OCI-LY1 (cell line): Measurements from ENCODE around the gene ADAMTS9.

Experiments
- H2AFZ ChIP-seq: fragments of 200-600 bp; sonication (generic), shearing (Covaris generic); 2 replicates; pipeline ENCODE4 v1.6.0; 2014; ENCODE audit warnings: antibody characterized with exemption, mild to moderate bottlenecking, low read length
- H3F3A ChIP-seq: fragments of 200-600 bp; sonication (generic), shearing (Covaris generic); 2 replicates; pipeline ENCODE4 v1.6.0; 2014; ENCODE audit warnings: mild to moderate bottlenecking, antibody characterized with exemption, low read length, moderate library complexity; ENCODE audit not compliant: insufficient read depth
- H3K27ac ChIP-seq: fragments of 200-600 bp; sonication (generic); 2 replicates; pipeline ENCODE4 v1.5.1; 2014; ENCODE audit warnings: low read length, mixed run types, mild to moderate bottlenecking, low read depth; ENCODE audit not compliant: poor library complexity, severe bottlenecking
- H3K27me3 ChIP-seq: fragments of 200-600 bp; sonication (generic); 2 replicates; pipeline ENCODE4 v1.6.0; 2014; ENCODE audit warnings: antibody characterized with exemption, mild to moderate bottlenecking, low read length, moderate library complexity; ENCODE audit not compliant: insufficient read depth
- H3K36me3 ChIP-seq: fragments of 200-600 bp; sonication (generic); 2 replicates; pipeline ENCODE4 v1.6.1; 2014; ENCODE audit warnings: mild to moderate bottlenecking, antibody characterized with exemption, low read length, moderate library complexity, mixed read lengths; ENCODE audit not compliant: insufficient read depth
- H3K4me1 ChIP-seq: fragments of 200-600 bp; sonication (generic); 2 replicates; pipeline ENCODE4 v1.5.1; 2014; ENCODE audit warnings: mild to moderate bottlenecking, low read length, moderate library complexity; ENCODE audit not compliant: insufficient read depth, severe bottlenecking
- H3K4me2 ChIP-seq: fragments of 200-600 bp; sonication (generic), shearing (Covaris generic); 2 replicates; pipeline ENCODE4 v1.6.1; 2014; ENCODE audit warnings: low read length
- H3K4me3 ChIP-seq: fragments of 200-600 bp; sonication (generic); 2 replicates; pipeline ENCODE4 v1.5.1; 2014; ENCODE audit warnings: low read length, low read depth, mild to moderate bottlenecking, mixed read lengths; ENCODE audit not compliant: poor library complexity, severe bottlenecking
- H3K79me2 ChIP-seq: fragments of 200-600 bp; shearing (Covaris generic); 2 replicates; pipeline ENCODE4 v1.6.1; 2016; ENCODE audit warnings: mixed run types, low read length, mixed read lengths; ENCODE audit not compliant: insufficient read depth
- H3K9ac ChIP-seq: fragments of 200-600 bp; sonication (generic), shearing (Covaris generic); 2 replicates; pipeline ENCODE4 v1.6.1; 2014; ENCODE audit warnings: mild to moderate bottlenecking, low read length, mixed read lengths
- H3K9me2 ChIP-seq: fragments of 200-600 bp; sonication (generic), shearing (Covaris generic); 2 replicates; pipeline ENCODE4 v1.6.1; 2014; ENCODE audit warnings: low read depth, mild to moderate bottlenecking, low read length, mixed read lengths
- H3K9me3 ChIP-seq: fragments of 200-600 bp; shearing (Covaris generic); 2 replicates; pipeline ENCODE4 v1.6.1; 2014; ENCODE audit warnings: low read length, mixed read lengths
- H4K20me1 ChIP-seq: fragments of 200-600 bp; sonication (generic), shearing (Covaris generic); 2 replicates; pipeline ENCODE4 v1.6.0; 2016; ENCODE audit warnings: mild to moderate bottlenecking, low read length; ENCODE audit not compliant: insufficient read depth
- CTCF ChIP-seq: fragments of 200-600 bp; sonication (generic), shearing (Covaris generic); IDR thresholded peaks from 2 replicates; pipeline ENCODE4 v1.5.1; 2017; ENCODE audit warnings: mild to moderate bottlenecking, antibody characterized with exemption, low read length, moderate library complexity, mixed read lengths
- EZH2 ChIP-seq: fragments of 200-600 bp; sonication (generic), shearing (Covaris generic); IDR thresholded peaks from 2 replicates; pipeline ENCODE4 v1.8.0; 2017; ENCODE audit warnings: borderline replicate concordance, mixed run types, mild to moderate bottlenecking, antibody characterized with exemption, low read length, moderate library complexity, mixed read lengths

Gene ADAMTS9

DNA sequence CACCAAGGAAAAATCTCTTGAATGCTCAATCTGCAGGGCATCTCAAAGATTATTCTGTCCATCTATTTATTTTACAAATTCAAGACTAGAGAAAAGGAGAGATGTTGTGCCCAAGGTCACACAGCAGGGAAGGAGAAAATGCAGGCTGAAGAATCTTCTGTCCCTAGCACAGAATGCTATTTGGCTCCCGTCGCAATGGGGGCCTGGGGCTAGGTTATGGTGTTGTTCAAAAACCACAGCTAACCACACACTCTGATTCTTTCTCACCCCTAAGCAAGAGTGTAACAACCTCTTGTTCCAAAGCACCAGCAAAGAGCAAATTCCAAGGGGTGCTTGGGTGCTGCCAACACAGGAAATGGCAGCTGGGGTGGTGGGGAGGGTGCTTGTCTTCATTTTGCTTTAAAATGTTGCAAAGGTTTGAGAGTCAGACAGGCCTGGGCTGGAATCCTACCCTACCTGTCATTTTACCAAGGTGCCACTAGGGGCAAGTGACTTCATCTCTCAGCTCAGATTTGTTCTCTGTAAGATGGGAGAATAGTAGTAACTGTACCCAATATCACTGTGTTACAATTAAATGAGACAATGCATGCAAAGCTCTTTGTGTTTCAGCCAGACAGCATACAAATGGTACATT lies 112.5 kb downstream of the ADAMTS9 start:
- no peak overlapping the region for H3K4me2 ChIP-seq
- H3K9me3 ChIP-seq = no peaks in the 10 kb centered on the region
- H4K20me1 ChIP-seq = no peaks in the 10 kb centered on the region
- no peaks in the 10 kb centered on the region for H3K4me1 ChIP-seq
- H2AFZ ChIP-seq = no peak overlapping the region
- TF ChIP-seq EZH2 (no peak), CTCF (peak; percentile 58)
- no peaks in the 10 kb centered on the region for H3K9me2 ChIP-seq
- H3K9ac ChIP-seq = no peak overlapping the region
- H3F3A ChIP-seq = no peaks in the 10 kb centered on the region
- no peaks in the 10 kb centered on the region for H3K36me3 ChIP-seq
- H3K4me3 ChIP-seq = no peak overlapping the region
- no peaks in the 10 kb centered on the region for H3K27me3 ChIP-seq
- no peak overlapping the region for H3K27ac ChIP-seq
- H3K79me2 ChIP-seq = no peaks in the 10 kb centered on the region

DNA sequence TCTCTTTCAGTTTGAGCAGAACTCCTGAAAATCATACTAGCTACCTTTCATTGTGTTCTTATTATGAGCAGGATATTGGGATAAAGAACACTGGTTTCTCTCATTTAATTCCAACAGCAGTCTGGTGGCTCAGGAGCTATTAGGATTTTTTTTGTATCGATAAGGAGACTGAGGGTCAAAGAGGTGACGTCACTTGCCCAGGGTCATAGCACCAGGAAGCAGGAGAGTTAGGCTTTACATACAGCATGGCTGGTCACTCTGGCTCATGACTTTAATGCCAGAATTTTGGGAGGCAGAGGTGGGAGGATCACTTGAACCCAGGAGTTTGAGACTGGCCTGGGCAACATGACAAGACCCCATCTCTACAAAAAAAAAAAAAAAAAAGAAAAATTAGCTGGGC lies 113.6 kb downstream of the ADAMTS9 start:
- Histone ChIP-seq H3K79me2 (no peaks in the 10 kb centered on the region), H3K9ac (no peak overlapping the region), H4K20me1 (no peaks in the 10 kb centered on the region), H3K4me2 (no peak overlapping the region), H3K9me2 (no peaks in the 10 kb centered on the region), H3K9me3 (no peaks in the 10 kb centered on the region), H3K27ac (no peak overlapping the region), H3K4me3 (no peak overlapping the region), H3F3A (no peaks in the 10 kb centered on the region), H2AFZ (no peak overlapping the region), H3K36me3 (no peaks in the 10 kb centered on the region), H3K27me3 (no peaks in the 10 kb centered on the region), H3K4me1 (no peaks in the 10 kb centered on the region)
- no peak for TF ChIP-seq EZH2
- TF ChIP-seq CTCF = no peak

DNA sequence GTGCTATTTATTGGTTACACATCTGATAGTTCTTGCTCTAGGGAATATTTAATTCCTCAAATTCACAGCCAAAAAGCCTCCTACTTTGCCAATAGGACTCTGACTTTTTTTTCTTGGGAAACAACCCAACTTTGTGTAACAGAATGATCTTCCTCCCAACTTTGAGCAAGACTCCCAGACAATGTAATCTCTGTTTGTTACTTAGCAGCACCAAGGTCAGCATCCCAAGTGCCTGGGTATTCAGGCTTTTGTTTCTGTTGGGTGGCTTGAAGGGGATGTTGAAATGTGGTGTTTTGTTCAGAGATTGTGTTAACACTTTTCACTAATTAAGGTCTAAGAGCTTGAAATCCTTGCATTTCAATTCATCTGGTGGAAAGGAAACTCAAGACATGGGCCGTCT lies 115.8 kb downstream of the ADAMTS9 start:
- Histone ChIP-seq H3K9ac (no peak overlapping the region), H2AFZ (no peak overlapping the region), H3K9me3 (no peaks in the 10 kb centered on the region), H3K4me2 (no peak overlapping the region), H3K79me2 (no peaks in the 10 kb centered on the region), H3K36me3 (no peaks in the 10 kb centered on the region), H3K9me2 (no peaks in the 10 kb centered on the region), H3K27me3 (no peaks in the 10 kb centered on the region), H3F3A (no peaks in the 10 kb centered on the region), H3K4me3 (no peak overlapping the region), H3K27ac (no peak overlapping the region), H3K4me1 (no peaks in the 10 kb centered on the region), H4K20me1 (no peaks in the 10 kb centered on the region)
- no peak for TF ChIP-seq CTCF
